NT2/D1 (cell line): ENCODE measurements around the gene FAM174B.

ENCODE experiments used
- YY1 ChIP-seq: IDR thresholded peaks from 2 replicates; pipeline ENCODE4 v1.6.1; 2011; ENCODE audit not compliant: insufficient read length, insufficient read depth
- ZNF274 ChIP-seq: IDR thresholded peaks from 2 replicates; pipeline ENCODE4 v1.6.1; 2011; ENCODE audit warnings: mild to moderate bottlenecking, low read depth, low read length

- TF ChIP-seq ZNF274 (no peak), YY1 (no peak)
These were observed 40.5 kb downstream of the FAM174B start for GRCh38 chr15:92614791-92615785.
